IMR-90 (cell line): ENCODE data around the gene RYR3.

Source experiments
- MXI1 ChIP-seq: IDR thresholded peaks from 2 replicates; pipeline ENCODE4 v1.6.1; 2012; ENCODE audit warnings: low read depth, mild to moderate bottlenecking, low read length, moderate library complexity, borderline replicate concordance
- POLR2A ChIP-seq: IDR thresholded peaks from 2 replicates; pipeline ENCODE4 v1.6.1; 2012; ENCODE audit warnings: mild to moderate bottlenecking, low read depth, low read length
- RAD21 ChIP-seq: IDR thresholded peaks from 2 replicates; pipeline ENCODE4 v1.6.1; 2012; ENCODE audit warnings: low read length, improper control_type of control experiment
- SMC3 ChIP-seq: fragments of 150-350 bp; IDR thresholded peaks from 2 replicates; pipeline ENCODE4 v1.6.1; 2016; ENCODE audit warnings: low read depth, mild to moderate bottlenecking, antibody characterized with exemption, low read length, moderate library complexity
- TF ChIP-seq, protein P1 (sequence below): conservative IDR thresholded peaks from 2 replicates; pipeline ENCODE4 v1.5.1; 2012; ENCODE audit warnings: mild to moderate bottlenecking, low read depth, low read length, improper control_type of control experiment
- TF ChIP-seq, protein P2 (sequence below): fragments of 150-350 bp; IDR thresholded peaks from 2 replicates; pipeline ENCODE4 v1.6.1; 2017; ENCODE audit warnings: mild to moderate bottlenecking, antibody characterized with exemption, low read length, low read depth

DNA sequence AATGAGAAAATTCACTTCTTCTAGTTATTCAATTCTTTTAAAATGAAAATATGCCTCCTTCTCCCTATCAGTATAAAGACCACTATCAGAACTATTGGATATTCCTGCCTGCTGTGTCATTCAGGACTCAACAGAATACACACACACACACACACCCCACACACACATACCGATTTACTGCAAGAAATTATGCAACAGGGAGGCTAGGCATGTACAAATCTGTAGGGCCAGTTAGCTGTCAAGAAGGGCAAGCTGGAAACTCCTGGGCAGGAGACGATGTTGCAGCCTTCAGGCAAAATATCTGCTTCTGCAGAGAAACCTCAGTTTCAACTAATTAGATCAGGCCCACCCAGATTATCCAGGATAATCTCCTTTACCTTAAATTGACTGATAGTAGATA lies 13.9 kb upstream of the RYR3 start:
- TF ChIP-seq, protein P1, sequence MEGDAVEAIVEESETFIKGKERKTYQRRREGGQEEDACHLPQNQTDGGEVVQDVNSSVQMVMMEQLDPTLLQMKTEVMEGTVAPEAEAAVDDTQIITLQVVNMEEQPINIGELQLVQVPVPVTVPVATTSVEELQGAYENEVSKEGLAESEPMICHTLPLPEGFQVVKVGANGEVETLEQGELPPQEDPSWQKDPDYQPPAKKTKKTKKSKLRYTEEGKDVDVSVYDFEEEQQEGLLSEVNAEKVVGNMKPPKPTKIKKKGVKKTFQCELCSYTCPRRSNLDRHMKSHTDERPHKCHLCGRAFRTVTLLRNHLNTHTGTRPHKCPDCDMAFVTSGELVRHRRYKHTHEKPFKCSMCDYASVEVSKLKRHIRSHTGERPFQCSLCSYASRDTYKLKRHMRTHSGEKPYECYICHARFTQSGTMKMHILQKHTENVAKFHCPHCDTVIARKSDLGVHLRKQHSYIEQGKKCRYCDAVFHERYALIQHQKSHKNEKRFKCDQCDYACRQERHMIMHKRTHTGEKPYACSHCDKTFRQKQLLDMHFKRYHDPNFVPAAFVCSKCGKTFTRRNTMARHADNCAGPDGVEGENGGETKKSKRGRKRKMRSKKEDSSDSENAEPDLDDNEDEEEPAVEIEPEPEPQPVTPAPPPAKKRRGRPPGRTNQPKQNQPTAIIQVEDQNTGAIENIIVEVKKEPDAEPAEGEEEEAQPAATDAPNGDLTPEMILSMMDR = no peak
- TF ChIP-seq, protein P2, sequence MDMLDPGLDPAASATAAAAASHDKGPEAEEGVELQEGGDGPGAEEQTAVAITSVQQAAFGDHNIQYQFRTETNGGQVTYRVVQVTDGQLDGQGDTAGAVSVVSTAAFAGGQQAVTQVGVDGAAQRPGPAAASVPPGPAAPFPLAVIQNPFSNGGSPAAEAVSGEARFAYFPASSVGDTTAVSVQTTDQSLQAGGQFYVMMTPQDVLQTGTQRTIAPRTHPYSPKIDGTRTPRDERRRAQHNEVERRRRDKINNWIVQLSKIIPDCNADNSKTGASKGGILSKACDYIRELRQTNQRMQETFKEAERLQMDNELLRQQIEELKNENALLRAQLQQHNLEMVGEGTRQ = no peak
- TF ChIP-seq MXI1 = no peak
- no peak for TF ChIP-seq POLR2A
- TF ChIP-seq SMC3 = no peak
- no peak for TF ChIP-seq RAD21
